ENCODE measurements around the gene BRSK2. TPM values are rescaled to one million over a fixed set of nuclear protein-coding genes. Genes with fewer than 3 reads are reported as not detected.
A peak's percentile ranks its signal among the peaks of the same experiment; 100 is the strongest.

The BRSK2 gene
- total and polyA plus RNA-seq, 2 donors from 2014 or later: 0.43 to 1.2 TPM

DNA sequence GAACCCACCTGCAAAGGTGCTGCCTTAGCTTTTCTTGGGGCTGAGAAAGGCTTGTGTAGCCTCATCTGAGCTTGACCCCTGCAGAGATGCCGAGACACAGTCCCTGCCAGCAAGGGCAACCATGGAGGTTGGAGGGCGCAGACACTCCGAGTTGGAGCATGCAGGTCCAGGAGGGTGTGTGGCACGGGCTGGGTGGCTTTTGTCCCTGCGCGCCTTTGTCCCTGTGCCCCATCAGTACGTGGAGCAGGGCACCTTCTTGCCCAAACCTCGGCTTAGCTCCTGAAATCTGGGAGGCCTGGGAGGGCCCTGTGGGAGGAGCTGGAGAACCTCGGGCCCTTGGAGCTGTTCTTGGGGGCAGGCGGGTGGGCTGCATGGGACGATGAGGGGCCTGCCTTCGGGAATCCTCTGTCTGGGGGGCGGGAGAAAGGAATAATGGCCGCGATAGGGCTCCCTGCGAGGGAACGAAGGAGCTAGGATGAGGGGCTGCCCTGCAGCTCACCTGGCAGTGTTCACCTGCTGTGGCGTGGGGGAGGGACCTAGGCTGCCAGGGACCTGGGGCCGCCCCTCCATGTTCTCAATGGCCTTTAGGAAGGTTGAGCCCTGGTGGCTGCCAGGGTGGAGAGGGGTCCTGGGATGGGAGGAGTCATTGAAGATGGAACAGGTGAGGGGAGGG is 3.4 kb downstream of the BRSK2 start:
- H3K4me3 ChIP-seq (ENCODE audit: low read length in 3 of 3): no peak overlapping the region
- H3K4me1 ChIP-seq (ENCODE audit: control insufficient read depth in 2 of 3, insufficient read depth in 2 of 3, low read depth in 1 of 3, low read length in 3 of 3): peaks cover 0 to 3% (median 0%) of the 10 kb centered on the region in 3 donors
- FAIRE-seq: no peak
- H3K36me3 ChIP-seq (ENCODE audit: control insufficient read depth in 2 of 3, insufficient read depth in 3 of 3, low read length in 3 of 3): no peaks in the 10 kb centered on the region
- intact Hi-C loops (cut with DNase I): no loop called here
- DNase-seq: peak in 1 of 5 donors; percentile 61
- TF ChIP-seq, protein P1, sequence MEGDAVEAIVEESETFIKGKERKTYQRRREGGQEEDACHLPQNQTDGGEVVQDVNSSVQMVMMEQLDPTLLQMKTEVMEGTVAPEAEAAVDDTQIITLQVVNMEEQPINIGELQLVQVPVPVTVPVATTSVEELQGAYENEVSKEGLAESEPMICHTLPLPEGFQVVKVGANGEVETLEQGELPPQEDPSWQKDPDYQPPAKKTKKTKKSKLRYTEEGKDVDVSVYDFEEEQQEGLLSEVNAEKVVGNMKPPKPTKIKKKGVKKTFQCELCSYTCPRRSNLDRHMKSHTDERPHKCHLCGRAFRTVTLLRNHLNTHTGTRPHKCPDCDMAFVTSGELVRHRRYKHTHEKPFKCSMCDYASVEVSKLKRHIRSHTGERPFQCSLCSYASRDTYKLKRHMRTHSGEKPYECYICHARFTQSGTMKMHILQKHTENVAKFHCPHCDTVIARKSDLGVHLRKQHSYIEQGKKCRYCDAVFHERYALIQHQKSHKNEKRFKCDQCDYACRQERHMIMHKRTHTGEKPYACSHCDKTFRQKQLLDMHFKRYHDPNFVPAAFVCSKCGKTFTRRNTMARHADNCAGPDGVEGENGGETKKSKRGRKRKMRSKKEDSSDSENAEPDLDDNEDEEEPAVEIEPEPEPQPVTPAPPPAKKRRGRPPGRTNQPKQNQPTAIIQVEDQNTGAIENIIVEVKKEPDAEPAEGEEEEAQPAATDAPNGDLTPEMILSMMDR (IDR thresholded peaks at IDR 0.05; ENCODE audit: borderline replicate concordance, extremely low read depth, insufficient read depth): no peak
- no peaks in the 10 kb centered on the region for H3K9me3 ChIP-seq (ENCODE audit: control insufficient read depth in 2 of 3, insufficient read depth in 1 of 3, low read length in 3 of 3)
- H3K9ac ChIP-seq (ENCODE audit: low read length in 3 of 3): no peak overlapping the region
- H3K27ac ChIP-seq (ENCODE audit: low read depth in 2 of 2, low read length in 2 of 2): no peak overlapping the region
- peaks cover 4% of the 10 kb centered on the region for H3K27me3 ChIP-seq (ENCODE audit: control insufficient read depth, insufficient read depth, low read length)

DNA sequence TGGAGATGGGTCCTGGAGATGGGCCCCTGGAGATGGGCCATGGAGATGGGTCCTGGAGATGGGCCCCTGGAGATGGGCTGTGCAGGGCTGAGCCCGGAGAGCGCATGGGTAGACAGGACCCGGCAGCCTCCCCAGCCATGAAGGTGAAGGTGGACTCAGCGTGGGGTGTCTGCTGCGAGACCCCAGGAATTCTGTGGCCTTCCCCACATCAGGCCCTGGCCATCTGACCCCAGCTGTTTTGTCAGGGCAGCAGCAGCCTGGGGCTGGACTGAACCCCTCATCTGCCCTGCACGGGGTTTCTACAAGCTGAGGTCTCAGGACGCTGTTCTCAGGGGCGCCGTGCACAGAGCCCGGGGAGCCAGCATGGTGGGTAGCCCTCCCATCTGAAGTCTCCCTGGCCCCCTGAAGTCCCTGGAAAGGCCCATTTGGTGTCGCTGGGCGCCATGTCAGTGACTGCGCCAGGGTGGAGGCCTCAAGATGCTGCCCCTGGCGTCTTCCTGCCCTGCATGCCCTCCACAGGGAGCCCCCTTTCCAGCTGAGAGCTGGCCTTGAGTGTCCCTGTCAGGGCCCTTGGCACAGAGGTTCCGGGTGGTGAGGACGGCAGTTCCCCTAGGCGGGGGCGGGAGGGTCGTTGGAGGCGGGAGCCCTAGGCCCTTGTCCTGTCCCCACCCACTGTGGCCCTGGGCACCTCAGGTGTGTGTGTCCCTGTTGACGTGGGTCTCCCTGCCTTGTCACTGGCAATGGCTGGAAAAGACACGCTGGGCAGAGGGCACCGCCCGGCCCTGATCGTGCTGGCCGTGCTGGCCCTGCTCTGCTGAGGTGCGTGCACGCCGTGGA is 5.4 kb downstream of the BRSK2 start:
- Histone ChIP-seq H3K27ac (ENCODE audit: low read depth in 2 of 2, low read length in 2 of 2) (no peak overlapping the region), H3K27me3 (ENCODE audit: control insufficient read depth, insufficient read depth, low read length) (peaks cover 4% of the 10 kb centered on the region), H3K4me3 (ENCODE audit: low read length in 3 of 3) (no peak overlapping the region), H3K36me3 (ENCODE audit: control insufficient read depth in 2 of 3, insufficient read depth in 3 of 3, low read length in 3 of 3) (no peaks in the 10 kb centered on the region), H3K4me1 (ENCODE audit: control insufficient read depth in 2 of 3, insufficient read depth in 2 of 3, low read depth in 1 of 3, low read length in 3 of 3) (no peaks in the 10 kb centered on the region), H3K9ac (ENCODE audit: low read length in 3 of 3) (no peak overlapping the region), H3K9me3 (ENCODE audit: control insufficient read depth in 2 of 3, insufficient read depth in 1 of 3, low read length in 3 of 3) (no peaks in the 10 kb centered on the region)
- FAIRE-seq: no peak
- DNase-seq: peak in 1 of 5 donors; percentile 51
- TF ChIP-seq, protein P1 (IDR thresholded peaks at IDR 0.05; ENCODE audit: borderline replicate concordance, extremely low read depth, insufficient read depth): no peak
- intact Hi-C loops (cut with DNase I): no loop called here

DNA sequence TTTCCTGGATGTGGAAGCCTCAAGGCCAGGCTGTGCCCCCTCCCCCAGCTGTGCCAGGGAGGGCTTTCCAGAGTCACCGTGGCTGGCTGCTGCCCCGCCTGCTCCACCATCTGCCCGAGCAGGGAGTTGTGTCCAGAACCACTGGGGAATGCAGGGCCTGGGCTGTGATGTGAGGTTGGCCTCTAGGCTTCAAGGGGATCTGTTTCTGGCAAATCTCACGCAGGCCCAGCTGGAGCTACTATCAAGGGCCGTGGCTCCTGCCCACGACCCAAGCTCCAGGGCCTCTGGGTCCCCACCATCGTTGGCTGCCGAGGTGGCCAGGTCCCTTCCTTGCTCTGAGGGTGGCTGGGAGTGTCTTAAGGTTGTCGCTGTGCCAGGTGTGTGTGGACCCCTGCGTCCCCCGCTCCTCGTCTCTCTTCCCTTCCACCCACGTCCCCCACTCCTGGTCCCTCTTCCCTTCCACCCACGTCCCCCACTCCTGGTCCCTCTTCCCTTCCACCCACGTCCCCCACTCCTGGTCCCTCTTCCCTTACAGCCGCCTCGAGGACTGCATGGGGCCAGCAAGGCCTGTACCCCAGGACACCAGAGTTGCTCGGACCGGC is 6.1 kb downstream of the BRSK2 start:
- no peaks in the 10 kb centered on the region for H3K9me3 ChIP-seq (ENCODE audit: control insufficient read depth in 2 of 3, insufficient read depth in 1 of 3, low read length in 3 of 3)
- no peak overlapping the region for H3K9ac ChIP-seq (ENCODE audit: low read length in 3 of 3)
- TF ChIP-seq, protein P1 (IDR thresholded peaks at IDR 0.05; ENCODE audit: borderline replicate concordance, extremely low read depth, insufficient read depth): no peak
- FAIRE-seq: no peak
- intact Hi-C loops (cut with DNase I): no loop called here
- H3K27me3 ChIP-seq (ENCODE audit: control insufficient read depth, insufficient read depth, low read length): peaks cover 3% of the 10 kb centered on the region
- H3K4me3 ChIP-seq (ENCODE audit: low read length in 3 of 3): no peak overlapping the region
- DNase-seq: no peak
- H3K36me3 ChIP-seq (ENCODE audit: control insufficient read depth in 2 of 3, insufficient read depth in 3 of 3, low read length in 3 of 3): no peaks in the 10 kb centered on the region
- H3K4me1 ChIP-seq (ENCODE audit: control insufficient read depth in 2 of 3, insufficient read depth in 2 of 3, low read depth in 1 of 3, low read length in 3 of 3): no peaks in the 10 kb centered on the region
- no peak overlapping the region for H3K27ac ChIP-seq (ENCODE audit: low read depth in 2 of 2, low read length in 2 of 2)
